ENCODE measurements around the gene TBPL1. TPM values are rescaled to one million over a fixed set of nuclear protein-coding genes. Genes with fewer than 3 reads are reported as not detected.

Gene TBPL1
- total RNA-seq, 1 experiment from 2014 or later, result 40.9 TPM

DNA sequence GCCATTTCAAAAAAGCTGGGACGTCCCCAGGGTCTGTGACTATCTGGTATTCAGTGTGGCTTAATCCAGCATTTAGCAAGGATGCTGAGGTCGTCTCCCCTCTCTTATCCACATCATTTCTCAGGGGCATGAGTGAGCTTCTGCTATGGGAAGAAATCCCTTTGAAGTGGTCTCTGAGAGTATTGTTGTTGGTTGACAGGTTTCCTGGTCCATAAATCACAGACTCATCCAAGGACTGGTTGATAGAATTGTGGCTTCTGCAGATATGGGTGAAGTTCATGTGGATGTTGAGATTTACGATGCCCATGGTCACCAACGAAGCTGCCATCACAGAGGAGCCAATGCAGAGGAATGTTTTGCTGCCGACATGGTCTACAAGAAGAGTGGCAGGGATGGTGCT, 75.4 kb downstream of the TBPL1 start:
- Mint-ChIP-seq H3K9me3 (ENCODE audit: unreplicated experiment) (no peaks in the 10 kb centered on the region), H3K36me3 (ENCODE audit: insufficient read depth, unreplicated experiment) (no peaks in the 10 kb centered on the region), H3K4me1 (ENCODE audit: insufficient read depth, unreplicated experiment) (peaks cover 12% of the 10 kb centered on the region), H3K27ac (ENCODE audit: low read depth, unreplicated experiment) (no peak overlapping the region), H3K4me3 (ENCODE audit: unreplicated experiment) (no peak overlapping the region), H3K27me3 (ENCODE audit: insufficient read depth, unreplicated experiment) (no peaks in the 10 kb centered on the region)
- DNase-seq (ENCODE audit: unreplicated experiment), result no peak
- intact Hi-C loops (cut with micrococcal nuclease), result no loop called here
- CTCF ChIA-PET, result interaction anchor here (0.9 to 1.6 kb wide), 2 partner anchors 35 to 105 kb away, joined by 4 to 6 read pairs; no protein-coding TSS in a partner anchor
- TF ChIP-seq, protein P1, sequence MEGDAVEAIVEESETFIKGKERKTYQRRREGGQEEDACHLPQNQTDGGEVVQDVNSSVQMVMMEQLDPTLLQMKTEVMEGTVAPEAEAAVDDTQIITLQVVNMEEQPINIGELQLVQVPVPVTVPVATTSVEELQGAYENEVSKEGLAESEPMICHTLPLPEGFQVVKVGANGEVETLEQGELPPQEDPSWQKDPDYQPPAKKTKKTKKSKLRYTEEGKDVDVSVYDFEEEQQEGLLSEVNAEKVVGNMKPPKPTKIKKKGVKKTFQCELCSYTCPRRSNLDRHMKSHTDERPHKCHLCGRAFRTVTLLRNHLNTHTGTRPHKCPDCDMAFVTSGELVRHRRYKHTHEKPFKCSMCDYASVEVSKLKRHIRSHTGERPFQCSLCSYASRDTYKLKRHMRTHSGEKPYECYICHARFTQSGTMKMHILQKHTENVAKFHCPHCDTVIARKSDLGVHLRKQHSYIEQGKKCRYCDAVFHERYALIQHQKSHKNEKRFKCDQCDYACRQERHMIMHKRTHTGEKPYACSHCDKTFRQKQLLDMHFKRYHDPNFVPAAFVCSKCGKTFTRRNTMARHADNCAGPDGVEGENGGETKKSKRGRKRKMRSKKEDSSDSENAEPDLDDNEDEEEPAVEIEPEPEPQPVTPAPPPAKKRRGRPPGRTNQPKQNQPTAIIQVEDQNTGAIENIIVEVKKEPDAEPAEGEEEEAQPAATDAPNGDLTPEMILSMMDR (IDR thresholded peaks at IDR 0.05; ENCODE audit: unreplicated experiment), result no peak
- no TSS peak for BruUV-seq (replicated peaks)
- POLR2A ChIA-PET, result interaction anchor here (0.7 kb wide), 1 partner anchor 15 kb away, joined by 3 read pairs; no protein-coding TSS in a partner anchor

DNA sequence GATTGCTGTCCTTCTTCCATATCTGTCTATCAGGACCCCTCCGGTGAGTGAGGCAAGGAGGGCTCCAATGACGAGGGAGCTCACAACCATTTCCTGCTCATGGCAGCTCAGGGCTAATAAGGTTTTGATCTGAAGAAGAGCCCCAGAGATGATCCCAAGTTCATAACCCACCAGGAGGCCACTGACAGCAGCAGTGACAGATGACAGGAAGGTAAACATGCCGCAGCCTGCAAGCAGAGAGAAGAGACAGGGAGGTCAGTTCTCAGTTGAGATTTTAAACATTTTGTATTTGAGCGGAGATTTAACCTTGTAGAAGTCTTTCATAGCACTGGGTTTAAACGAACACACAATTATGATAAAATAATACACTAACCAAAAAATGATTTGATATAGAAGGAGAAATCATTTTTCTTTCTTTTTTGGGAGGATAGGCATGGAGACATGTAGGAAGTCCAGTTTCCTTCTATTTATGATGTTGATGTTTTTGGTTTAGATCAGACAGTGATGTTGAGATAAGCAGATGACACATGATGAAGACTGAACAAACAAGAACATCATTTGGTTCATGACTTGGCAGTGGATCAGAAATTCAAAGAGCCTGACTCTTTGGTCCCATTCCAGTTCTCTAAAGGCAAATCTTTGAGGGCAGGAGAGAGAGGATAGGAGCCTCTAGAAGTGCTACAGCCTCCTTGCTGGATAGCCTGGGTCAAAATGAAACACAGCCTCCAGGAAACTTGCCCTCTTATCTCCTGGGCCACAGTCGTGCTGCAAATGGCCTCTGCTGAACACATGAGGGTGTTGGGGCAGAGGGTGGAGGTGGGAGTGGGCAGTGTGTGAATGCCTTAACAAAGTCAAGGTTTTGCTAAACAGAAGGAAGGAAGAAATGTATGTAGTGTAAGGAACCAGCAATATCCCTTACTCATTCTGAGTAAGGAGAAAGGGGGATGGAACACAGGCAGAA, 76.8 kb downstream of the TBPL1 start:
- Mint-ChIP-seq H3K4me1 (ENCODE audit: insufficient read depth, unreplicated experiment) (peaks cover 12% of the 10 kb centered on the region), H3K27me3 (ENCODE audit: insufficient read depth, unreplicated experiment) (no peaks in the 10 kb centered on the region), H3K4me3 (ENCODE audit: unreplicated experiment) (no peak overlapping the region), H3K36me3 (ENCODE audit: insufficient read depth, unreplicated experiment) (no peaks in the 10 kb centered on the region), H3K27ac (ENCODE audit: low read depth, unreplicated experiment) (no peak overlapping the region), H3K9me3 (ENCODE audit: unreplicated experiment) (no peaks in the 10 kb centered on the region)
- CTCF ChIA-PET, result interaction anchor here (0.5 to 0.9 kb wide), 2 partner anchors 34 to 42 kb away, joined by 3 to 6 read pairs; no protein-coding TSS in a partner anchor
- DNase-seq (ENCODE audit: unreplicated experiment), result peak; percentile 26
- no TSS peak for BruUV-seq (replicated peaks)
- intact Hi-C loops (cut with micrococcal nuclease), result no loop called here
- TF ChIP-seq, protein P1 (IDR thresholded peaks at IDR 0.05; ENCODE audit: unreplicated experiment), result no peak
- POLR2A ChIA-PET, result no interaction called here

DNA sequence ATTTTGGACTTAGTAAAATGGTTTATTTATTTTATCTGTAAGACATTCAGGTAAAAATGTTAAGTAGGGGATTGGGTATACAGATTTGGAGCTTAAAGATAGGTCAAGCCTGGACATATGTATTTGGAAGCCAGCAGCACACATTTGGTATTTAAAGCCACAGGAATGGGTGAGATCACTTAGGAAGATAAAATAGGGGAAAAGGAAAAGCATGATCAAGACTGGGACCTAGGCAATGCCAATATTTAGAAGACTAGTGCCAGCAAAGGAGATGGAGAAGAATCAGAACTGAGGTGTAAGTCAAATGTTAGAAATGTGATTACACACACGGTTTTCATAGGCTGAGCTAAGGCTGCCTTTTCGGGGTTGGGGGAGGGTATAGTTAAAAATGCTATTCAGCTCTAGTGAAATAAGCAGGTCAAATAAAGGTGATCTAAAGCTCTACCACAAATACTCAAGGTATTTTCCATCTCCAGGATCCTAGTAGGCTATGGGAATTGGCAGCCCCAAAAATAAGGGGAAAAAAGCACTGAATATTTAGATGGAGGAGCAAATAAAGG, 78.8 kb downstream of the TBPL1 start:
- POLR2A ChIA-PET, result interaction anchor here (0.6 to 1.1 kb wide), 2 partner anchors 25 to 45 kb away, joined by 3 to 6 read pairs; no protein-coding TSS in a partner anchor
- CTCF ChIA-PET, result interaction anchor here (1.2 to 1.6 kb wide), 2 partner anchors 9 to 32 kb away, joined by 4 to 6 read pairs; no protein-coding TSS in a partner anchor
- H3K9me3 Mint-ChIP-seq (ENCODE audit: unreplicated experiment), result no peaks in the 10 kb centered on the region
- no TSS peak for BruUV-seq (replicated peaks)
- no peak overlapping the region for H3K4me3 Mint-ChIP-seq (ENCODE audit: unreplicated experiment)
- H3K36me3 Mint-ChIP-seq (ENCODE audit: insufficient read depth, unreplicated experiment), result no peaks in the 10 kb centered on the region
- peaks cover 26% of the 10 kb centered on the region for H3K4me1 Mint-ChIP-seq (ENCODE audit: insufficient read depth, unreplicated experiment)
- intact Hi-C loops (cut with micrococcal nuclease), result no loop called here
- no peak overlapping the region for H3K27ac Mint-ChIP-seq (ENCODE audit: low read depth, unreplicated experiment)
- TF ChIP-seq, protein P1 (IDR thresholded peaks at IDR 0.05; ENCODE audit: unreplicated experiment), result no peak
- no peaks in the 10 kb centered on the region for H3K27me3 Mint-ChIP-seq (ENCODE audit: insufficient read depth, unreplicated experiment)
- no peak for DNase-seq (ENCODE audit: unreplicated experiment)

DNA sequence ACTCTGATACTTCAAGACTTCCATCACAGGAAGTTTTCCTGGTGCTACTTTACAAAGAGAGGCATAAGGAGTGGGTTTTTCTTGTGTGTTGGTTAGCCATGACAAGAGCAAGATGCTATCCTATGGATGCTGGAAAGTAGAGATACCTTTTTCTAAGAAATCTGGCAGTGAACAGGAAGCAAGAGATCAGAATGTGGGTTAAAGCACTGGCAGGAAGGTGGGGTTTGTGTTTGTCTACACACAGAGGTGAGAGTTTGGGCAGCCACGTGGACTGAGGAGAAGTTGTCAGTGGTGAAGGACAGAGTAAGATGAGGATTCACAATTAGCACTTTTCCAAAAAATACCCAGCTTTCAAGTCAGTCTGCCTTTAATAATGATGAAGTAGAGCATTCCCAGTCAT, 81.5 kb downstream of the TBPL1 start:
- intact Hi-C loops (cut with micrococcal nuclease), result no loop called here

More for the DNA sequence above, 81.5 kb downstream of the TBPL1 start:
- Mint-ChIP-seq H3K4me1 (ENCODE audit: insufficient read depth, unreplicated experiment) (peaks cover 24% of the 10 kb centered on the region), H3K4me3 (ENCODE audit: unreplicated experiment) (no peak overlapping the region), H3K27me3 (ENCODE audit: insufficient read depth, unreplicated experiment) (no peaks in the 10 kb centered on the region), H3K9me3 (ENCODE audit: unreplicated experiment) (no peaks in the 10 kb centered on the region), H3K27ac (ENCODE audit: low read depth, unreplicated experiment) (no peak overlapping the region), H3K36me3 (ENCODE audit: insufficient read depth, unreplicated experiment) (no peaks in the 10 kb centered on the region)
- POLR2A ChIA-PET, result interaction anchor here (0.6 to 0.7 kb wide), 2 partner anchors 43 to 82 kb away, joined by 3 to 4 read pairs; partner anchors contain the start of gene TBPL1
- TF ChIP-seq, protein P1 (IDR thresholded peaks at IDR 0.05; ENCODE audit: unreplicated experiment), result no peak
- CTCF ChIA-PET, result interaction anchor here (0.6 kb wide), 1 partner anchor 8 kb away, joined by 3 read pairs; no protein-coding TSS in a partner anchor
- BruUV-seq (replicated peaks), result no TSS peak
- DNase-seq (ENCODE audit: unreplicated experiment), result no peak

All from MCF 10A (cell line).